ENCODE results near the gene ADAM19. TPM values are rescaled to one million over a fixed set of nuclear protein-coding genes. Genes with fewer than 3 reads are reported as not detected.

The ADAM19 gene
- total RNA-seq, 1 experiment from 2014 or later: 62.9 TPM

- CTCF ChIA-PET: interaction anchor here (0.6 kb wide), 1 partner anchor 39 kb away, joined by 3 read pairs; no protein-coding TSS in a partner anchor
- peaks cover 13% of the 10 kb centered on the region for H3K4me1 Mint-ChIP-seq (ENCODE audit: low read depth, unreplicated experiment)
- H3K27ac Mint-ChIP-seq (ENCODE audit: unreplicated experiment): no peak overlapping the region
- H3K36me3 Mint-ChIP-seq (ENCODE audit: insufficient read depth, unreplicated experiment): no peaks in the 10 kb centered on the region
- no TSS peak for BruUV-seq (replicated peaks)
- intact Hi-C loops (cut with micrococcal nuclease; ENCODE audit: unreplicated experiment): no loop called here
- H3K27me3 ChIP-seq (replicated peaks; ENCODE audit: control insufficient read depth, insufficient read depth, low read length): no peaks in the 10 kb centered on the region
- no peak overlapping the region for H3K4me3 Mint-ChIP-seq (ENCODE audit: unreplicated experiment)
- no peak for DNase-seq
- no peaks in the 10 kb centered on the region for H3K27me3 Mint-ChIP-seq (ENCODE audit: insufficient read depth, unreplicated experiment)
- peaks cover 33% of the 10 kb centered on the region for H3K4me1 ChIP-seq
- H3K36me3 ChIP-seq (ENCODE audit: control insufficient read depth, insufficient read depth, low read length): no peaks in the 10 kb centered on the region
- no peak for TF ChIP-seq CTCF (IDR thresholded peaks at IDR 0.05; ENCODE audit: insufficient read depth in 1 of 2, low read depth in 1 of 2, low read length in 1 of 2, severe bottlenecking in 1 of 2, unreplicated experiment in 1 of 2)
- H3K9me3 ChIP-seq: no peaks in the 10 kb centered on the region
- no peak overlapping the region for H3K4me3 ChIP-seq (ENCODE audit: low read depth, low read length)
- POLR2A ChIA-PET: no interaction called here
- no peaks in the 10 kb centered on the region for H3K9me3 Mint-ChIP-seq (ENCODE audit: unreplicated experiment)
Observed at GRCh38 chr5:157597277-157597676, 21.7 kb upstream of the ADAM19 start.

- H3K27me3 ChIP-seq (replicated peaks; ENCODE audit: control insufficient read depth, insufficient read depth, low read length): no peaks in the 10 kb centered on the region
- no peak overlapping the region for H3K4me3 ChIP-seq (ENCODE audit: low read depth, low read length)
- H3K27me3 Mint-ChIP-seq (ENCODE audit: insufficient read depth, unreplicated experiment): no peaks in the 10 kb centered on the region
- H3K36me3 Mint-ChIP-seq (ENCODE audit: insufficient read depth, unreplicated experiment): no peaks in the 10 kb centered on the region
- no peaks in the 10 kb centered on the region for H3K36me3 ChIP-seq (ENCODE audit: control insufficient read depth, insufficient read depth, low read length)
- no peak for DNase-seq
- no TSS peak for BruUV-seq (replicated peaks)
- peaks cover 21% of the 10 kb centered on the region for H3K4me1 Mint-ChIP-seq (ENCODE audit: low read depth, unreplicated experiment)
- no peak for TF ChIP-seq CTCF (IDR thresholded peaks at IDR 0.05; ENCODE audit: insufficient read depth in 1 of 2, low read depth in 1 of 2, low read length in 1 of 2, severe bottlenecking in 1 of 2, unreplicated experiment in 1 of 2)
- ChIA-PET POLR2A (no interaction called here), CTCF (no interaction called here)
- intact Hi-C loops (cut with micrococcal nuclease; ENCODE audit: unreplicated experiment): no loop called here
- H3K4me1 ChIP-seq: peaks cover 39% of the 10 kb centered on the region
- no peaks in the 10 kb centered on the region for H3K9me3 ChIP-seq
- no peak overlapping the region for H3K27ac Mint-ChIP-seq (ENCODE audit: unreplicated experiment)
- no peak overlapping the region for H3K4me3 Mint-ChIP-seq (ENCODE audit: unreplicated experiment)
- no peaks in the 10 kb centered on the region for H3K9me3 Mint-ChIP-seq (ENCODE audit: unreplicated experiment)
Observed at GRCh38 chr5:157596487-157596886, 20.9 kb upstream of the ADAM19 start.

- Histone ChIP-seq H3K9me3 (no peaks in the 10 kb centered on the region), H3K27me3 (replicated peaks; ENCODE audit: control insufficient read depth, insufficient read depth, low read length) (no peaks in the 10 kb centered on the region), H3K36me3 (ENCODE audit: control insufficient read depth, insufficient read depth, low read length) (no peaks in the 10 kb centered on the region), H3K4me1 (peaks cover 39% of the 10 kb centered on the region), H3K4me3 (ENCODE audit: low read depth, low read length) (no peak overlapping the region)
- peaks cover 26% of the 10 kb centered on the region for H3K4me1 Mint-ChIP-seq (ENCODE audit: low read depth, unreplicated experiment)
- intact Hi-C loops (cut with micrococcal nuclease; ENCODE audit: unreplicated experiment): loop anchor here (1.0 to 5.0 kb wide), 3 partner anchors 18 to 57 kb away; partner anchors contain the start of gene SOX30
- ChIA-PET POLR2A (no interaction called here), CTCF (interaction anchor here (1.1 kb wide), 1 partner anchor 67 kb away, joined by 3 read pairs; no protein-coding TSS in a partner anchor)
- no peak overlapping the region for H3K27ac Mint-ChIP-seq (ENCODE audit: unreplicated experiment)
- H3K4me3 Mint-ChIP-seq (ENCODE audit: unreplicated experiment): no peak overlapping the region
- H3K27me3 Mint-ChIP-seq (ENCODE audit: insufficient read depth, unreplicated experiment): no peaks in the 10 kb centered on the region
- no TSS peak for BruUV-seq (replicated peaks)
- no peaks in the 10 kb centered on the region for H3K36me3 Mint-ChIP-seq (ENCODE audit: insufficient read depth, unreplicated experiment)
- no peak for TF ChIP-seq CTCF (IDR thresholded peaks at IDR 0.05; ENCODE audit: insufficient read depth in 1 of 2, low read depth in 1 of 2, low read length in 1 of 2, severe bottlenecking in 1 of 2, unreplicated experiment in 1 of 2)
- no peaks in the 10 kb centered on the region for H3K9me3 Mint-ChIP-seq (ENCODE audit: unreplicated experiment)
- DNase-seq: no peak
Observed at GRCh38 chr5:157594675-157595459, 19.3 kb upstream of the ADAM19 start.

All from Caco-2 (cell line).